MM.1S (cell line): ENCODE measurements around the gene ZFAND4.

Experiments
- EZH2 ChIP-seq: fragments of 300-600 bp; sonication (generic); optimal IDR thresholded peaks from 2 replicates; pipeline ENCODE3; 2017; ENCODE audit warnings: low read depth, mild to moderate bottlenecking, antibody characterized with exemption, low read length, mixed read lengths
- EZH2phosphoT487 ChIP-seq: fragments of 300-600 bp; sonication (generic); IDR thresholded peaks from 2 replicates; pipeline ENCODE4 v1.6.1; 2018; ENCODE audit warnings: antibody characterized with exemption, low read length
- TF ChIP-seq, protein P1 (sequence below): fragments of 300-600 bp; sonication (generic); IDR thresholded peaks from 2 replicates; pipeline ENCODE4 v1.5.1; 2016; ENCODE audit warnings: antibody characterized with exemption, low read length, mixed read lengths

DNA sequence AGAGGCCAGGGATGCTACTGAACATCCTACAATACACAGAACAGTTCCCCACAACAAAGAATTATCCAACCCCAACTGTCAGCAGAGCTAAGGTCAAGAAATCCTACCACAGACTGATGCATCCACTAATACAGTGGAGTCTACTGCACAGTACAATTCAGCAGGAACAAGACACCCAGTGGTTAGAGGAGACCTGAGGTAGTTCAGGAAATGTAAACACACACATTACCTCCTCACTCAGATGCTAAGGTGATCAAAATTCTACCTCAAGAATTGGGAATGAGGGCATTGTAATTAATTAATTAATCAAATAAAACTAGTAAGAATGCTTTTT, 91.4 kb downstream of the ZFAND4 start:
- TF ChIP-seq, protein P1, sequence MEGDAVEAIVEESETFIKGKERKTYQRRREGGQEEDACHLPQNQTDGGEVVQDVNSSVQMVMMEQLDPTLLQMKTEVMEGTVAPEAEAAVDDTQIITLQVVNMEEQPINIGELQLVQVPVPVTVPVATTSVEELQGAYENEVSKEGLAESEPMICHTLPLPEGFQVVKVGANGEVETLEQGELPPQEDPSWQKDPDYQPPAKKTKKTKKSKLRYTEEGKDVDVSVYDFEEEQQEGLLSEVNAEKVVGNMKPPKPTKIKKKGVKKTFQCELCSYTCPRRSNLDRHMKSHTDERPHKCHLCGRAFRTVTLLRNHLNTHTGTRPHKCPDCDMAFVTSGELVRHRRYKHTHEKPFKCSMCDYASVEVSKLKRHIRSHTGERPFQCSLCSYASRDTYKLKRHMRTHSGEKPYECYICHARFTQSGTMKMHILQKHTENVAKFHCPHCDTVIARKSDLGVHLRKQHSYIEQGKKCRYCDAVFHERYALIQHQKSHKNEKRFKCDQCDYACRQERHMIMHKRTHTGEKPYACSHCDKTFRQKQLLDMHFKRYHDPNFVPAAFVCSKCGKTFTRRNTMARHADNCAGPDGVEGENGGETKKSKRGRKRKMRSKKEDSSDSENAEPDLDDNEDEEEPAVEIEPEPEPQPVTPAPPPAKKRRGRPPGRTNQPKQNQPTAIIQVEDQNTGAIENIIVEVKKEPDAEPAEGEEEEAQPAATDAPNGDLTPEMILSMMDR, result no peak
- TF ChIP-seq EZH2phosphoT487 (no peak), EZH2 (no peak)
